Measurements from ENCODE around the gene ENG.

The ENG gene

DNA sequence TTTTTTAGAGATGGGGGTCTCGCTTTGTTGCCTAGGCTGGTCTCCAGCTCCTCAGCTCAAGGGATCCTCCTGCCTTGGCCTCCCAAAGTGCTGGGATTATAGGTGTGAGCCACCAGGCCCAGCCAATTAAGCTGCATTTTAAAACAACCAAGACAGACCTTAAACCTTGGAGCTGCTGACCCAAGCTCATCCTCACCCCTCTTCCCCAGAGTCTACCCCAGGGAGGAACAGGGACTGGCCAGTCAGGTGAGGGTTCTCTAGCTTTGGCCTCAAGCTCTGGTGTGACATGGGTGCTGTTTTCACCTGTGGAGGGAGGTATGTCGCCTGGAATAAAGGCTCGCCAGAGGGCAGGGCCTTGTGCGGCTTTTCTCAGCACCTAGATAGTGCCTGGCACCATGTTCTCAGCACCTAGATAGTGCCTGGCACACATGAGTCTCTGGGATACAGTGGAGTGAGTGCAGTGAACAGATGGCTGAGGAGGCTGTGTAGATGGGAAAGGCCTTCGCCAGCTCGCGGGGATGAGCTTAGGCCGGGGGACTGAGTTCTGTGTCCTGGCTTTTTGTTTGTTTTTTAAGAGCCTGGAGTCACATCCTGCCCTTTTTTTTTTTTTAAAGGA lies 61.3 kb downstream of the ENG start (continued):
- no peak for TF ChIP-seq PPARA (CRISPR knock-in tag; IDR thresholded peaks at IDR 0.05; ENCODE audit: borderline replicate concordance)
- TF ChIP-seq, protein P1, sequence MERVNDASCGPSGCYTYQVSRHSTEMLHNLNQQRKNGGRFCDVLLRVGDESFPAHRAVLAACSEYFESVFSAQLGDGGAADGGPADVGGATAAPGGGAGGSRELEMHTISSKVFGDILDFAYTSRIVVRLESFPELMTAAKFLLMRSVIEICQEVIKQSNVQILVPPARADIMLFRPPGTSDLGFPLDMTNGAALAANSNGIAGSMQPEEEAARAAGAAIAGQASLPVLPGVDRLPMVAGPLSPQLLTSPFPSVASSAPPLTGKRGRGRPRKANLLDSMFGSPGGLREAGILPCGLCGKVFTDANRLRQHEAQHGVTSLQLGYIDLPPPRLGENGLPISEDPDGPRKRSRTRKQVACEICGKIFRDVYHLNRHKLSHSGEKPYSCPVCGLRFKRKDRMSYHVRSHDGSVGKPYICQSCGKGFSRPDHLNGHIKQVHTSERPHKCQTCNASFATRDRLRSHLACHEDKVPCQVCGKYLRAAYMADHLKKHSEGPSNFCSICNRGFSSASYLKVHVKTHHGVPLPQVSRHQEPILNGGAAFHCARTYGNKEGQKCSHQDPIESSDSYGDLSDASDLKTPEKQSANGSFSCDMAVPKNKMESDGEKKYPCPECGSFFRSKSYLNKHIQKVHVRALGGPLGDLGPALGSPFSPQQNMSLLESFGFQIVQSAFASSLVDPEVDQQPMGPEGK (CRISPR knock-in tag; IDR thresholded peaks at IDR 0.05; ENCODE audit: borderline replicate concordance): no peak
- no peak for TF ChIP-seq BACH2 (CRISPR knock-in tag; IDR thresholded peaks at IDR 0.05; ENCODE audit: borderline replicate concordance)
- TF ChIP-seq POU6F1 (CRISPR knock-in tag; IDR thresholded peaks at IDR 0.05; ENCODE audit: borderline replicate concordance, low read depth): no peak
- no peak for TF ChIP-seq ESRRG (CRISPR knock-in tag; IDR thresholded peaks at IDR 0.05)
- TF ChIP-seq ARNTL (CRISPR knock-in tag; IDR thresholded peaks at IDR 0.05; ENCODE audit: borderline replicate concordance, low read depth): no peak
- TF ChIP-seq CSDC2 (CRISPR knock-in tag; IDR thresholded peaks at IDR 0.05): no peak

GRCh38 chr9:127792417-127793031 lies 61.9 kb downstream of the ENG start:
- ATAC-seq: no peak
- TF ChIP-seq ZNF70 (CRISPR knock-in tag; IDR thresholded peaks at IDR 0.05) (no peak), ZNF8 (CRISPR knock-in tag; IDR thresholded peaks at IDR 0.05) (no peak), POU6F1 (CRISPR knock-in tag; IDR thresholded peaks at IDR 0.05; ENCODE audit: borderline replicate concordance, low read depth) (no peak), CSRNP3 (CRISPR knock-in tag; IDR thresholded peaks at IDR 0.05) (no peak), RARB (CRISPR knock-in tag; IDR thresholded peaks at IDR 0.05) (no peak), ZNF565 (CRISPR knock-in tag; conservative IDR thresholded peaks at IDR 0.05; ENCODE audit: low read depth) (no peak), ESRRG (CRISPR knock-in tag; IDR thresholded peaks at IDR 0.05) (no peak), PPARA (CRISPR knock-in tag; IDR thresholded peaks at IDR 0.05; ENCODE audit: borderline replicate concordance) (no peak), BACH2 (CRISPR knock-in tag; IDR thresholded peaks at IDR 0.05; ENCODE audit: borderline replicate concordance) (no peak), SNAI2 (CRISPR knock-in tag; IDR thresholded peaks at IDR 0.05) (no peak)
- TF ChIP-seq, protein P2, sequence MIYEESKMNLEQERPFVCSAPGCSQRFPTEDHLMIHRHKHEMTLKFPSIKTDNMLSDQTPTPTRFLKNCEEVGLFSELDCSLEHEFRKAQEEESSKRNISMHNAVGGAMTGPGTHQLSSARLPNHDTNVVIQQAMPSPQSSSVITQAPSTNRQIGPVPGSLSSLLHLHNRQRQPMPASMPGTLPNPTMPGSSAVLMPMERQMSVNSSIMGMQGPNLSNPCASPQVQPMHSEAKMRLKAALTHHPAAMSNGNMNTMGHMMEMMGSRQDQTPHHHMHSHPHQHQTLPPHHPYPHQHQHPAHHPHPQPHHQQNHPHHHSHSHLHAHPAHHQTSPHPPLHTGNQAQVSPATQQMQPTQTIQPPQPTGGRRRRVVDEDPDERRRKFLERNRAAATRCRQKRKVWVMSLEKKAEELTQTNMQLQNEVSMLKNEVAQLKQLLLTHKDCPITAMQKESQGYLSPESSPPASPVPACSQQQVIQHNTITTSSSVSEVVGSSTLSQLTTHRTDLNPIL (CRISPR knock-in tag; IDR thresholded peaks at IDR 0.05; ENCODE audit: low read depth): no peak

GRCh38 chr9:127791085-127791484 lies 63.4 kb downstream of the ENG start:
- ATAC-seq: no peak
- TF ChIP-seq RARB (CRISPR knock-in tag; IDR thresholded peaks at IDR 0.05): no peak
- no peak for TF ChIP-seq ISL1 (CRISPR knock-in tag; IDR thresholded peaks at IDR 0.05)
- no peak for TF ChIP-seq ARNTL (CRISPR knock-in tag; IDR thresholded peaks at IDR 0.05; ENCODE audit: borderline replicate concordance, low read depth)
- no peak for TF ChIP-seq CSDC2 (CRISPR knock-in tag; IDR thresholded peaks at IDR 0.05)
- no peak for TF ChIP-seq ZNF70 (CRISPR knock-in tag; IDR thresholded peaks at IDR 0.05)
- no peak for TF ChIP-seq CSRNP3 (CRISPR knock-in tag; IDR thresholded peaks at IDR 0.05)
- TF ChIP-seq, protein P3, sequence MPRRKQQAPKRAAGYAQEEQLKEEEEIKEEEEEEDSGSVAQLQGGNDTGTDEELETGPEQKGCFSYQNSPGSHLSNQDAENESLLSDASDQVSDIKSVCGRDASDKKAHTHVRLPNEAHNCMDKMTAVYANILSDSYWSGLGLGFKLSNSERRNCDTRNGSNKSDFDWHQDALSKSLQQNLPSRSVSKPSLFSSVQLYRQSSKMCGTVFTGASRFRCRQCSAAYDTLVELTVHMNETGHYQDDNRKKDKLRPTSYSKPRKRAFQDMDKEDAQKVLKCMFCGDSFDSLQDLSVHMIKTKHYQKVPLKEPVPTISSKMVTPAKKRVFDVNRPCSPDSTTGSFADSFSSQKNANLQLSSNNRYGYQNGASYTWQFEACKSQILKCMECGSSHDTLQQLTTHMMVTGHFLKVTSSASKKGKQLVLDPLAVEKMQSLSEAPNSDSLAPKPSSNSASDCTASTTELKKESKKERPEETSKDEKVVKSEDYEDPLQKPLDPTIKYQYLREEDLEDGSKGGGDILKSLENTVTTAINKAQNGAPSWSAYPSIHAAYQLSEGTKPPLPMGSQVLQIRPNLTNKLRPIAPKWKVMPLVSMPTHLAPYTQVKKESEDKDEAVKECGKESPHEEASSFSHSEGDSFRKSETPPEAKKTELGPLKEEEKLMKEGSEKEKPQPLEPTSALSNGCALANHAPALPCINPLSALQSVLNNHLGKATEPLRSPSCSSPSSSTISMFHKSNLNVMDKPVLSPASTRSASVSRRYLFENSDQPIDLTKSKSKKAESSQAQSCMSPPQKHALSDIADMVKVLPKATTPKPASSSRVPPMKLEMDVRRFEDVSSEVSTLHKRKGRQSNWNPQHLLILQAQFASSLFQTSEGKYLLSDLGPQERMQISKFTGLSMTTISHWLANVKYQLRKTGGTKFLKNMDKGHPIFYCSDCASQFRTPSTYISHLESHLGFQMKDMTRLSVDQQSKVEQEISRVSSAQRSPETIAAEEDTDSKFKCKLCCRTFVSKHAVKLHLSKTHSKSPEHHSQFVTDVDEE (CRISPR knock-in tag; IDR thresholded peaks at IDR 0.05): no peak
- TF ChIP-seq, protein P2 (CRISPR knock-in tag; IDR thresholded peaks at IDR 0.05; ENCODE audit: low read depth): no peak

All from SK-N-SH treated with all-trans-retinoic acid at 6 μM for 48 hours (cell line).